Ascending aorta (tissue), 2 donors: ENCODE data around the gene AGAP1. TPM values are rescaled to one million over a fixed set of nuclear protein-coding genes. Genes with fewer than 3 reads are reported as not detected.

Source experiments
- DNase-seq, 2 donors: peaks; one replicate each; pipeline ENCODE4 v3.0.0-alpha.2; 2019; ENCODE audit warnings: low spot score in 2 of 2
- H3K27ac ChIP-seq, 2 donors: fragments of 200-600 bp; sonication (generic); one replicate each; pipeline ENCODE4 v1.5.1; 2016 to 2017; ENCODE audit warnings: mild to moderate bottlenecking in 1 of 2
- H3K27me3 ChIP-seq: fragments of 200-600 bp; sonication (generic); one replicate; pipeline ENCODE4 v1.5.1; 2017
- H3K36me3 ChIP-seq, 2 donors: fragments of 200-600 bp; sonication (generic); one replicate each; pipeline ENCODE4 v1.5.1; 2016
- H3K4me1 ChIP-seq, 2 donors: fragments of 200-600 bp; sonication (generic); one replicate each; pipeline ENCODE4 v1.5.1; 2016 to 2017; ENCODE audit warnings: mild to moderate bottlenecking in 1 of 2
- H3K4me3 ChIP-seq, 2 donors: fragments of 200-600 bp; sonication (generic); one replicate each; pipeline ENCODE4 v1.5.1; 2016 to 2017; ENCODE audit warnings: mild to moderate bottlenecking in 1 of 2
- H3K9me3 ChIP-seq, 2 donors: fragments of 200-600 bp; sonication (generic); one replicate each; pipeline ENCODE4 v1.5.1; 2016
- CTCF ChIP-seq, 3 experiments: fragments of 200-600 bp in 2 of 3; fragments of 450-650 bp in 1 of 3; sonication (generic) in 2 of 3; IDR thresholded peaks; one replicate each; pipeline ENCODE4 v1.5.1; 2016 to 2019; ENCODE audit warnings: antibody characterized with exemption in 3 of 3, mild to moderate bottlenecking in 1 of 3, moderate library complexity in 1 of 3
- intact Hi-C: fragments of 100-400 bp; cut with DNase I; formaldehyde crosslinking; loops from one replicate; pipeline ENCODE4 v1.15.1; 2023
- total RNA-seq: library from RNA; depleted of rRNA; stranded (reverse); fragments of >200 nt; gene quantifications from one replicate; pipeline ENCODE4 v1.1.0, GENCODE V29; 2016

AGAP1 gene
- total RNA-seq, 1 donor from 2014 or later, result 19.7 TPM

- Histone ChIP-seq H3K4me1 (no peaks in the 10 kb centered on the region), H3K27ac (no peak overlapping the region), H3K4me3 (no peak overlapping the region), H3K36me3 (no peaks in the 10 kb centered on the region), H3K27me3 (no peaks in the 10 kb centered on the region), H3K9me3 (peaks cover 0 to 2% of the 10 kb centered on the region in 2 donors)
- DNase-seq, result no peak
- intact Hi-C loops, result no loop called here
- no peak for TF ChIP-seq CTCF (IDR thresholded peaks at IDR 0.05)
Measured at GRCh38 chr2:235527806-235528469, 34.1 kb downstream of the AGAP1 start.

DNA sequence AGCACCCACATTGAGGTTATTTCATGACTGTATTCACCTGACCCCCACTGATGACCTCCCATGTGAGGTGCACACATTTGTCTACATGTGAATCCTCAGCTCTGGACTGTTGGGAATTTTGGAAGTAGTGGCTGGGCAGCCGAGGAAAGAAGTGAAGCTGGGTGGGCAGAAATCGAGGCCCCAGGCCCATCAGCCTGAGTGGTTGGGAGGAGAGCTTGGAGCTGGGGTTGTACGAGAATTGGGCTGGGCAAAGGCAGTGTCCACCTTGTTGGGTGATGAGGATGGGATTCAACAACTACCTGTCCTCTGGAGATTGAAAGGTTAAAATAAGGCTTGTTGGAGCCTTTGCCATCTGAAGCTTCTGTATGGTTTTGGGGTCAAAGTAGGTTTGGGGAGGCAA is 35.8 kb downstream of the AGAP1 start:
- Histone ChIP-seq H3K4me3 (no peak overlapping the region), H3K4me1 (no peaks in the 10 kb centered on the region), H3K36me3 (no peaks in the 10 kb centered on the region), H3K27ac (no peak overlapping the region), H3K9me3 (peaks cover 0 to 2% of the 10 kb centered on the region in 2 donors), H3K27me3 (no peaks in the 10 kb centered on the region)
- DNase-seq, result no peak
- intact Hi-C loops, result no loop called here
- no peak for TF ChIP-seq CTCF (IDR thresholded peaks at IDR 0.05)

DNA sequence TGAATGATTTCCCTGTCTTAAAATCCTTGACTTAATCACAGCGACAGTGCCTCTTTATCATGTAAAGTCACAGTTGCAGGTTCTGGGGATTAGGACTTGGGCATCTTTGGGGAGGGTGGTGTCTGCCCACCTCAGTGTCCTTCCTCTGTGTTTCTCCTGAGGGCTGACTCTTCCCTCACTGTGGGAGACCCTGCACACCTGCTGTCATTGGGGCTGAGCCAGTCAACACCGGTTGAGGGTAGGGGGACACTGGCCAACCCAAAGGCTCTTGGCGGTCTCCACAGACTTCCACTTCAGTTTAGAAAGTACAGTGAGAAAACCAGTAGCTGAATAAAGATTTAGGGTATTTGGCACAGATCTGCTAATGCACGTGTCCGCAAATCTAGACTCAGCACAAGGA is 36.9 kb downstream of the AGAP1 start:
- peaks cover 0 to 2% of the 10 kb centered on the region in 2 donors for H3K9me3 ChIP-seq
- H3K36me3 ChIP-seq, result no peaks in the 10 kb centered on the region
- no peak for TF ChIP-seq CTCF (IDR thresholded peaks at IDR 0.05)
- no peak for DNase-seq
- intact Hi-C loops, result no loop called here
- no peak overlapping the region for H3K27ac ChIP-seq
- no peaks in the 10 kb centered on the region for H3K27me3 ChIP-seq
- H3K4me3 ChIP-seq, result no peak overlapping the region
- H3K4me1 ChIP-seq, result no peaks in the 10 kb centered on the region

- no peak for DNase-seq
- Histone ChIP-seq H3K27me3 (no peaks in the 10 kb centered on the region), H3K36me3 (no peaks in the 10 kb centered on the region), H3K27ac (no peak overlapping the region), H3K9me3 (peaks cover 0 to 2% of the 10 kb centered on the region in 2 donors), H3K4me3 (no peak overlapping the region), H3K4me1 (no peaks in the 10 kb centered on the region)
- no peak for TF ChIP-seq CTCF (IDR thresholded peaks at IDR 0.05)
- intact Hi-C loops, result no loop called here
Measured at GRCh38 chr2:235532307-235532706, 38.5 kb downstream of the AGAP1 start.

GRCh38 chr2:235533198-235533597 is 39.4 kb downstream of the AGAP1 start:
- no peaks in the 10 kb centered on the region for H3K4me1 ChIP-seq
- H3K27me3 ChIP-seq, result no peaks in the 10 kb centered on the region
- H3K27ac ChIP-seq, result no peak overlapping the region
- no peak overlapping the region for H3K4me3 ChIP-seq
- no peak for DNase-seq
- peaks cover 0 to 2% of the 10 kb centered on the region in 2 donors for H3K9me3 ChIP-seq
- TF ChIP-seq CTCF (IDR thresholded peaks at IDR 0.05), result no peak
- intact Hi-C loops, result no loop called here
- H3K36me3 ChIP-seq, result no peaks in the 10 kb centered on the region
